ENCODE measurements around the gene AGRN.
"Not testable (repeated sequence)": the region's sequence is repeated elsewhere in the genome, so short reads cannot be mapped to it uniquely, and the experiment has no call there.

Gene AGRN

DNA sequence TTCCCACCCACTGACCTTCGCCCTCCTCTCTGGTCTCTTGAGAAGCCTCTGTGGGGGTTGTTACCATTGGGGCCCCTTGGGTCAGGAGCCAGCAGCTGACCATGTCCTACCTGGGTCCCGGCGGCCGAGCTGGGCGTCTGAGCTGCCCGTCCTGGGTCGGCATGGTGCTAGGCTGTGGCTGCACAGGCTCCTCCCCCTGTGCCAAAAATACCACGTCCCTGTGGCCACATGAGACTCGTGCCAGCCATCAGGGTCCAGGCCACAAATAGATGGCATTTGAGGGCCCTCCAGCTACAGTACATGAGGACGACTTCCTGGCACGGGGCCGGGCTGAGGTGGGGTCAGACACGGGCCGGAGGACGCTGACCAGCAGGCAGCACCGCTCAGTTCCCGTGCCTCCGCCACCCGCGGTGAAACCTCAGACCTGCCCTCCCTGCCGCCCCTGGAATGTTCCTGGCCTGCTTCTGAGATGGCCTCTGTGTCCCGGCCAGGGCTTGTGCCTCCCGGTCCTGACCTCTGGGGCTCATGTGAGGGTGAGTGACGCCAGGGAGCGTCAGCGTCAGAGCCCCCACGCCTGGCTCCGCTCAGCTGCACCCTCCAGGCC is 37.9 kb upstream of the AGRN start, which contains the start of gene PERM1:
PERM1 (minus strand) TSS at position 139 of the 604 bp plus-strand sequence. CDS start 1,064 bp downstream, outside the sequence.
- no peak for DNase-seq

DNA sequence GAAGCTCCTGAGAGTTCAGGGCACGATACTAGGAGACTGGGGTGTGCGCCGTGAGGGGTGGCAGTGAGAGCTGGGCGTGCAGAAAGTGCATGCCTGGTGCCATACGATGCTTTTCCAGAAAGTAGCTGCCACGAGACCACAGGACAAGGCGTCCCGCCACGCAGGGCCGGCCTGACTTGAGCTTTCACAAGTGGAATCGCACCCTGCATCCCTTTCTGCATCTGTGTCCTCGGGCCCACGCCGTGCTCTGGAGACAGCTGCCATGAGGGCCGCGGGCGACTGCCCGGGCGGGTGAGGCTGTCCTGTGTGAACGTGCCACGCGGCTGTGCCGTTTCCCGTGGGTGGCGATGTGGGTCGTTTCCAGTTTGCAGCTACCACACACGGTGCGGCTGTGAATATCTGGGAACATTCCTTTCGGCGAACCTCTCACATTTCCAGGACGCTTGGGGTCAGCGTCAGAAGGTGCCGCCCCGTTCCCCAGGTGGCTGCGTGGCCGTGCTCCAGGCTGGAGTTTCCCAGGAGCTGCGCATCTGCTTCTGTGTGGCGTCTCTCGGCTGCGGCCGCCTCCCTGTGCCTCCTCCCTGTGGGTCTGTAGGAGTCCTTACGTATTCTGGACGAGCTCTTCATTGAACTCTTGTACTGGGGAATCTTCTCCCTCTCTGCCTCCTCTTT is 37.0 kb upstream of the AGRN start:
- peak in 1 of 3 experiments; percentile 6 for DNase-seq

DNA sequence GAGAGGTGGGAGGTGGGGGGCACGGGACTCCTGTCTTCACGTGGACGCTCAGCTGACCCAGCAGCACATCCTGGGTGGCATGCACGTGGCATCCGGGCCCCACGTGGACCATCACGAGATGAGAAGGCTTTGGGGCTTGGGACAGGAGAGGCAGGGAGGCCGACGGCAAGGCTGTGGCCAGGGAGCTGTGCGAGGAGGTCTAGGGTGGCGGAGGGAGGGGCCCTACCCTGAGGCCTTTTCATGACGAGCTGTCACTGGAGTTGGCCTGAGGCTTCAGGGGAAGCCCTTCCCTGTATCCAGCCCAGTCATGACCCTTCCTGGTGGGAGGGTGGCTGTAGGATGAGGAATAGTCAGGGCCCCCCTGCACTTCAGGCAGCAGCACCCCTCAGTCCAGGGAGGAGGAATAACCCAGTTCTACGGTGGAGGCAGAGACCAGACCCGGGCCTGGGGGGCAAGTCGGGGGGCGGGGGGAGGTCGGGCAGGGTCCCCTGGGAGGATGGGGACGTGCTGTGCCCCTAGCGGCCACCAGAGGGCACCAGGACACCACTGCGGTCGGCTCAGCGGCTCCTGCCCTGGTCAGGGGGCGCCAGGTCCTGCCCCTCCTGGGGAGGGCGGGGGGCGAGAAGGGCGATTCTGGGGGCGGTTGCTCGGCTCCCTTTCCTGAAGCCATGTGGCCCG is 36.0 kb upstream of the AGRN start:
- DNase-seq, result peak; percentile 7 to 46 (median 39)

DNA sequence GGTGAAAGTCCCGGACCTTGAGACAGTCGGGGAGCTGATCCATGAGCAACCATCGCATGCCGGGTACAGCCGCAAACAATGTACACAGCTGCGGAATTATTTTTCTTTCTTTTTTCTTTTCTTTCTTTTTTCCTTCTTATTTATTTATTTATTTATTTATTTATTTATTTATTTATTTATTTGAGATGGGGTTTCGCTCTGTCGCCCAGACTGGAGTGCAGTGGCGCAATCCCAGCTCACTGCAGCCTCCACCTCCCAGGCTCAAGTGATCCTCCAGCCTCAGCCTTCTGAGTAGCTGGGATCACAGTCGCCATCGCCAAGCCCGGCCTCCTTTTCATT is 35.5 kb upstream of the AGRN start:
- DNase-seq, result no peak

DNA sequence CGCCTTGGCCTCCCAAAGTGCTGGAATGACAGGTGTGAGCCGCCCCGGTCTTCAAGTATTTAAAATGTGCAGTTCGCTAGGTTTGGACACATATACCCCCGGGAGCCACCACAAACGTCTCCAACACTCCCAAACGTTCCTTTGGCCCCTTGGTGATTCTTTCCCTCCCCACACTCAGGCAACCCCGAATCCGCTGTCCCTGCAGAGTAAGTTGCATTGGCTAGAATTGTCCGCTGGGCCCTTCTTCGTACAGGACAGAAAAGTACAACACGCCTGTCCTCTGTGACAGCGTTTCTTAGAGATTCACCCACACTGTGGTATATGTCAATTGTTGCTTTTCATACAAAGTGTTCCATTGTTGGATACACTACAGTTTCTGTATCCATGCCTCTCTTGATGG is 34.8 kb upstream of the AGRN start:
- no peak for DNase-seq

DNA sequence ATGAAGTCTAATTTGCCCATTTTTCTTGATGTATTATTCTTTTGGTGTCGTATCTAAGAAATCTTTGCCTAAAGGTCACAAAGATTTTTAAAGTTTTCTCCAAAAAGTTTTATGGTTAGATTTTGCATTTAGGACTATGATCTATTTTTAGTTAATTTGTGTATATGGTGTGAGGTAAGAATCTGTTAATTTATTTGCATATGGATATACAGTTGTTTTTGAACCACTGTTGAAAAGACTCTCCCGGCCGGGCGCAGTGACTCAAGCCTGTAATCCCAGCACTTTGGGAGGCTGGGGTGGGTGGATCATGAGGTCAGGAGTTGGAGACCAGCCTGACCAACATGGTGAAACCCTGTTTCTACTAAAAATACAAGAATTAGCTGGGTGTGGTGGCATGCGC is 31.9 kb upstream of the AGRN start:
- DNase-seq, result not testable (repeated sequence)

DNA sequence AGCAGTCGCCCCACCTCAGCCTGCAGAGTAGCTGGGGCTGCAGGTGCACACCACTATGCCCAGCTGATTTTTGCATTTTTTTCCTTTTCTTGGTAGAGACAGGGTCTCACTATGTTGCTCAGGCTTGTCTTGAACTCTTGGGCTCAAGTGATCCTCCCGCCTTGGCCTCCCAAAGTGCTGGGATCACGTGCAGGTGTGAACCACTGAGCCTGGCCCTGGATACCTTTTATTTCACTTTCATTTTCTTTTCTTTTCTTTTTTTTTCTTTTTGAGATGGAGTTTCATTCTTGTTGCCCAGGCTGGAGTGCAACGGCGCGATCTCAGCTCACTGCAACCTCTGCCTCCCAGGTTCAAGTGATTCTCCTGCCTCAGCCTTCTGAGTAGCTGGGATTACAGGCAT is 28.6 kb upstream of the AGRN start:
- DNase-seq, result not testable (repeated sequence)

DNA sequence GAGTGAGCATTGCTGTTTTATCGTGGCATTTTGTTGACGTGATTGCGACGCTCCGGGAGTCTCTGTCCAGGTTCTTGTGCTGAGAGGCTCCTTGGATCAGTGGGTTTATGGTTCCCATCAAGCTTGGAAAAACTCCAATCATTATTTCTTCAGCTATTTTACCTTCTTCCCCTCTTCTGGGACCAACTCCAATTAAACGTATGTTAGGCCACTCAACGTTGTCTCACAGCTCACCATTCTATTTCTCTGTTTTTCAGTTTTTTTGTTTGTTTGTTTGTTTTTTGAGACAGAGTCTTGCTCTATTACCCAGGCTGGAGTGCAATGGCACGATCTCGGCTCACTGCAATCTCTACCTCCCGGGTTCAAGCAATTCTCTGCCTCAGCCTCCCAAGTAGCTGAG is 28.0 kb upstream of the AGRN start:
- no peak for DNase-seq

DNA sequence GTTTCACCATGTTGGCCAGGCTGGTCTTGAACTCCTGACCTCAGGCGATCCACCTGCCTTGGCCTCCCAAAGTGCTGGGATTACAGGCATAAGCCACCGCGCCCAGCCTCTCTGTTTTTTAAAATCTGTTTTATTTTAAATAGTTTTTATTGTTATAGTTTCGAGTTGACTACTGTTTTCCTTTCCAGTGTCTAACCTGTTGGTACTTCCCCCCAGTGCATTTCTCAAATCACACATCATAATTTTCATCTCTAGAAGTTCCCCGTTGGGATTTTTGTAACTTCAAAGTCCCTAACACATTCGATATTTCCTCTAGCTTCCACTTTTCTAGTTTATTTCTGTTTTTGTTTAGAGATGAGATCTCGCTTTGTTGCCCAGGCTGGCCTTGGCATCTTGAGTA is 27.6 kb upstream of the AGRN start:
- DNase-seq, result no peak

DNA sequence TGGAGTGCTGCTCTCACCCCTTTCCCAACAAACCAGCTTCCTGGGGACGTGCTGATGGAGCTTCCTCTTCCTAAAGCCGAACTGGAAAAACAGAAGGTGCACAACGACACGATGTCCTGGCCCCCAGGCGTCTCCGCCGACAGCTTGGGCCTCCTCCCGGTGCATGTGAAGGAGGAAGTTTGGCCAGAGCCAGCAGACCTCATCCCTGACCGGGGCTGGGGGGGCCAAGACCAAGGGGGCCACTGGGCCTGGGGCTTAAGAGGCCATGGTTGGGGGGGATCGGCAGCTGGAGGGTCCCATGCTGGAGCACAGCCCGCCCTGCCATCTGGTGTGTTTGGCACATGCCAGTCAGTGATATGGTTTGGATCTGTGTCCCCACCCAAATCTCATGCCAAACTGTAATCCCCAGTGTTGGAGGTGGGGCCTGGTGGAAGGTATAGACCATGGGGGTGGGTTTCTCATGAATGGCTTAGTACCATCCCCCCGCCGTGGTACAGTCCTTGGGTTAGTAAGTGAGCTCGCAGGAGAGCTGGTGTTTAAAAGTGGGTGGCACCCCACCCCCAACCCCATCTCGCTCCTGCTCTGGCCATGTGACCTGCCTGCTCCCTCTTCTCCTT is 26.4 kb upstream of the AGRN start:
- no peak for DNase-seq

DNA sequence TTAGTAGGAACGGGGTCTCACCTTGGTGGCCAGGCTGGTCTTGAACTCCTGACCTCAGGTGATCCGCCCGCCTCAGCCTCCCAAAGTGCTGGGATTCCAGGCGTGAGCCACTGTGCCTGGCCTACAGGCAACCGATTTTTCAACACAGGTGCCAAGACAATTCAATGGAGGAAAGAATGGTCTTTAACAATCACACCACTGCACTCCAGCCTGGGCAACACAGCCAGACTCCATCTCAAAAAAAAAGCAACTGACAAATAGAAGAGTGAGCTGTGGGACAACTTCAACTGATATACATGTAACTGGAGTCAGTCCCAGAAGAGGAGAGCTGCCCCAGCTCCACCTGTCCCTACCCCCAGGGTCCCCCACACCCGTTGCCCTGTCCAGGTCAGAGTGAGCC is 25.4 kb upstream of the AGRN start:
- not testable (repeated sequence) for DNase-seq

DNA sequence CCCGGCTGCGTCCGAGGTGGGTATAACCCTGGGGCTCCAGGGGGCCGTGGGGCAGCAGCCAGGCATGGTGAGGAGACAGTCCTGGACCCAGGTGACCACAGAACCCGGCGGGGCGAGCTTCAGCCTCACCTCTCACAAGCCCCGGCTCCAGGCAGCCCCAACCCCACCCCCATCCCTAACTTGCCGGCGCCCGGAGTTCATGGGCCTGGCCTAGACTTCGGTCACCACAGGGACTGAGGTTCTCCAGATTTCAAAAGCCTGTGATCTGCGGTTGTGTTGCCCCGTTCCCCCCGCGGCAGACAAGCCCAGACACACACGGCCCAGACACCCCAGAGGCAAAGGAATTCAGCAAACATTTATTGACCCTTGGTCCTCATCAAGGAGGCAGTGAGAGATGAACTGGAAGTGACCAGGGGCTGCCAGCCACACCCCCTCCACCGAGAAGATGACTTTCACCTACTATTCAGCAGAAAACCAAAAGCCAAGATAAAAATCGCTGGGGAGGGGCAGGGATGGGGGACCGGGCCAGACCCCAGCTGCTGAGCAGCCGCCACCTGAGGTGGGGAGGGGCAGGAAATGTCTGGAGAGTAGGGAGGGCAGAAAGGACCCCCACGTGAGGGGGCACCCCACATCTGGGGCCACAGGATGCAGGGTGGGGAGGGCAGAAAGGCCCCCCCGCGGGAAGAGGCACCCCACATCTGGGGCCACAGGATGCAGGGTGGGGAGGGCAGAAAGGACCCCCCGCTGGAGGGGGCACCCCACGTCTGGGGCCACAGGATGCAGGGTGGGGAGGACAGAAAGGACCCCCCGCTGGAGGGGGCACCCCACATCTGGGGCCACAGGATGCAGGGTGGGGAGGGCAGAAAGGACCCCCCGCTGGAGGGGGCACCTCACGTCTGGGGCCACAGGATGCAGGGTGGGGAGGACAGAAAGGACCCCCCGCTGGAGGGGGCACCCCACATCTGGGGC is 24.0 kb upstream of the AGRN start:
- no peak for DNase-seq

DNA sequence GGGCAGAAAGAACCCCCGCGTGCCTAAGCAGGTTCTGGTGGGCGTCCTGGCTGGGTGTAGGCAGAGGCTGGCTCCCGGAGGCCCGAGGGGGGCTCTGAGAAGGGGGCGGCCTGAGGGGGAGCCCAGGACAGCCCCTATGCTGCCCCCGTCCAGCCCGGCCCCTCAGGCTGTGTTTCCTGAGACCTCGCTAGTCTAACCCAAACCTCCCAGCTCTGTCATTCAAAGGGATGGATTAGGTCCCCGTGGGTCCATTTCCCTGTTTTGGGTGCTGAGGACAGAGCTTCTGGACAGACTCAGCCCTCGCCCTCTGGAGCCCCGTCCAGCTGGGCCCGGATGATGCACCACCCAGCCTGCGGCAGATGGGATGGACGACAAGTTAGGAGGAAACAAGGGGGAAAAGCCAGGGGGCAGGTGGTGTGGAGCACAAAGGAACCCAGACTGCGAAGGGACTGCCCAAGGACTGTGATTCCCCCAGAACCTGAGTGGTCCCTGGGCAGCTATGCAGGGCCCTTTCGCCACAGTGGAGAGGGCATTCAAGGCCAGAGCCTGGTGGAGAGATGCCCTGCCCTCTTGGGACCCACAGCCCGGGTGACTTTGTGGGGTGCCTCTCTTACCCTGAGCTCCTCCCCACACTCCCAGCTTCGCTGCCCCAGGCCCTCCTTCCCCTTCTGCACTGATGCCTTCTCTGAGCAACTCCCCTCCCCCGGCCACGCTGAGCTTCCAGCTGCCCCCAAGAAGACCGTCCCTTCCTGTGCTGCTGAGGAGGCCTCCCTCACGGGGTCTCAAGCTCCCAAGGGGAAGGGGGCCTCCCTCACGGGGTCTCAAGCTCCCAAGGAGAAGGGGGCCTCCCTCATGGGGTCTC is 22.8 kb upstream of the AGRN start:
- DNase-seq, result no peak

DNA sequence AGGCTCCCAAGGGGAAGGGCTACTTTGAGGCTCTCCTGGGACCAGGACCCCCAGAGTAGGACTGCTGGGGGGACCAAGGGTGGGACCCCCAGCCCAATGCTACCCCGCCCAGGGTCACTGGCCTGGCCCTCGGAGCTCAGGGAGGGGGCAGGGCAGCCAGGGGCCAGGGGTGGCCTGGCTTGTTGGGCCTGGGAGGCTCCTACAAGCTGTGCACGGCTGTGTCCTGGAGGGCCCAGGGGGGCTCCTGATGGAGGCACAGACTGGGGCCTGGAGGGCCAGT is 22.3 kb upstream of the AGRN start:
- DNase-seq, result no peak

DNA sequence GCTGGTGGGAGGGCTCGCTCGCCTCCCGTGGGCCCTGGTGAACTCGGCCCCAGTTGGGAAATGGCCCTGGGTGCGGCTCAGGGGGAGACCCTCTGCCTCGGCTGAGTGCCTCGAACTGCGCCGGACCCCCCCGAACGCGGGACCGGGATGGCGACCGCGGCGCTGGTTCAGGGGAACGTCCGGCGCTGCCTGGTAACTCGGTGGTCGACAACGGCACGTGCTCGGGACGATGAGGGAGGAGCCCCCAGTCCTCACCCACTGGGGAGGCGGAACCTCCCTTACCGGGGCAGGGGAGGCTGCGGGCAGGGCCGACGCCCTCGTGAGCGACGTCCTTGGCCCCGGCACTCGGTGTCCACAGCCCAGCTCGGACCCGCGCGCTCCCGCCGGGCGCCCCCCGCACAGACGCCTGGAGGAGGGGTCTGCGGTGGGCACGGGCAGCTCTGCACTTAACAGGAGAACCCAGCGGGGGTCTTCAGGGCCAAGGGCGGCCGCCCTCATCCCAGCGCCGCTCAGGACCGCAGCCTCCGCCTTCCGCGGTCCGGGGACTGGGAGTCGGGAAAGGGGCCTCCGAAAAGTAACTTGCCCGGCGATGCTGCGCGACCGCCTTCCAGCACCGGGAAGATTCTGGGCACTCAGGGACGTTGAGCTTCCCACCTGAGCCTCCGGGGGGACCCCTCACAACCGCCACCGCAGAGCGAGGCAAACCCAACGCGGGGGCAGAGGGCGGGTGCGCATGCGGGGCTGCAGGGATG is 21.8 kb upstream of the AGRN start:
- no peak for DNase-seq

DNA sequence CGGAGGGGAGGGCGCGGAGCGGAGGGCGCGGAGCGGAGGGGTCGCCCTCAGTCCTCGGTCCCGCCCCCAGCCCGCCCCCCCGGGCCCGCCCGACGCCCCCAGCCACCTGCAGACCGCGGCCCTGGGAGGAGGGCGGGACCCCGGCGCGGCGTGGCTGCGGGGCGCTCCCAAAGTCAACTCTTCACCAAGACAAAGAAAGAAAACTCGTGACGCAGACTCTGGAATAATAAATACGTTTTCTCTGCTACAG is 21.2 kb upstream of the AGRN start:
- DNase-seq, result peak in 2 of 3 experiments; percentile 57 to 73

DNA sequence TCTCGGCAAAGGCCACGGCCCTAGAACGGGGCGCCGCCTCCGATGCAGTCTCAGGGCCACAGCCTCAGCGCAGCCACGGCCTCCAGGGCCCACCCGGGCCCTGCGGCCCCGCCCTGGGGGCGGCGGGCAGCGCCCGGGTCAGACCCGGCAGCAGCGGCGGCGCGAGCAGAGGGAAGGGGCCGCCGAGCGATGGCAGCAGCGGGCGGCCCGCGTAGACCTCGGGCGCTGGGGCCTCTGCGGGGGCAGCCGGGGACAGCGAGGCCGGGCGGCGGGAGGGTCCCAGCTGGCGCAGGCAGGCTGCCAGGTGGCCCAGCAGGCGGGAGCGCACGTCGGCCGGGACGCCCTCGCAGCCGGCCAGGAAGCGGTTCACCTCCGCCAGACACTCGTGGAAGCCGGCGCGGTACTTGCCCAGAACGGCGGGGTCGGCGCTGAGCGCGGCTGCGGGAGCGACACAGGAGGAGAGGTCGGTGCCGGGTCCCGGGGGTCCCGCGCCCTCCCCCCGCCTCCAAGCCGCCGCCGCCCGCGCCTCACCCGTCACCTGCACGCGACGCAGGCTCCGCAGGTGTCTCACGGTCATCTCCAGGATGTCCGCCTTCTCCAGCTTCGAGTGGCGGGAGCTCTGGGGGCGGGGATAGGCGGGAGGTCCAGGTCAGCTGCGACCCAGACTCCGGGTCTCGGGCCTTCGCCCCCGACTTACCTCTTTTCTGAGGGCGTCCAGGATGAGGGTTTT is 20.8 kb upstream of the AGRN start:
- DNase-seq, result peak in 2 of 3 experiments; percentile 60 to 67

DNA sequence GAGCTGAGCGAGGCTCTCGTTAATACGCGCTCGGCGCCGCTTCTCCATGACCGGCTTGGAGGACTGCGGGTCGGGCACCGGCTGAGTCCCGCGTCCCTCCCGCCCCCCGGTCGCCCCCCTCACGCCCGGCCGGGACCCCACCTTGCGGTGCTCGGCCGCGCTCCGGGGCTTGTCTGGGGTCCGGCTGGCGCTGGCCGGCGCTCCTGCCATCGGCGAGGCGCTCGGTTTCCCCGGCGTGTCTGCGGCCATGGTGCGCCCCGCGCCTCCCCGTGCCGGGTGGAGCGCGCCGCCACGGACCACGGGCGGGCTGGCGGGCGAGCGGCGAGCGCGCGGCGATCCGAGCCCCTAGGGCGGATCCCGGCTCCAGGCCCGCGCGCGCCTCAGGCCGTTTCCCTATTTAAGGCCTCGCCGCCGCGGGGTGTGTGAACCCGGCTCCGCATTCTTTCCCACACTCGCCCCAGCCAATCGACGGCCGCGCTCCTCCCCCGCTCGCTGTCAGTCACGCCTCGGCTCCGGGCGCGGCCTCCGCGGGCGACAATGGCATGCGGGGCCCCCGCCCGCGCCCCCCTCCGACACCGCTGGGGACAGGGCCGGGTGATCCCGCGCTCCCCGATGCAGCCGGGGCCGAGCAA is 20.1 kb upstream of the AGRN start, which contains the start of gene HES4:
HES4 (minus strand) TSS at position 373 of the 632 bp plus-strand sequence; CDS start at position 249, 124 bp downstream.
- DNase-seq, result peak; percentile 48 to 87 (median 87)

DNA sequence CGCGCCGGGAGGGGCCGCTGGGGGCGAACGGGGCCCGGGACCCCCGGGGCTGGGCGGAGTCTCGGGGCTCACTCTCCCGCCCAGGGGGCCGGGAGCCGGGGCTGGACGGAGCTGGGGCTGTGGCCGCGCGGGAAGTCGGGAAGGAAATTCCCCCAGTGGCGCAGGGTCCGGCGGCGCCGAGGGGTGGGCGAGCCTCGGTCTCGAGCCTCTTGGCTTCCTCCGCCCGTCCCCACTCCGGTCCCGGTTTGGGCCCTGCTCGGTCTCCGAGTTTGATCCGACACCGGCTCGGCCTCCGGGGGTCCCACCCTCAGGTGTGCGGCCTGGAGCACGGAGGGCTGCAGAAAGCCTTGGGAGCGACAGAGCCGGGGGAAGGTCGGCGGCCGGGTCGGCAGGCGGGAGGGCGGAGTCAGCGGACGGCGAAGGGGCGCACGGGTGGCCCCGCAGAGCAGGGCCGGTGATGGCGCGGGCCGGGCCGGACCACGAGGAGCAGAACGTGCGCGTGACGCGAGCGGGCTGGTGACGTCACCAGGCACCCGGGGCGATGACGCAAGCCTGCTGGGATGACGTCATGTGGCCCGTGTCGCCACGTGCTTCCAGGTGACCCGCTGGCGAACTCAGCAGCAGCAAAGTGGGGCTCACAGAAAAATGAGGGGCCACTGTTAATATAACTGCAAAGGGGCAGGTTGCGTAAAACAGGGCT is 19.4 kb upstream of the AGRN start:
- peak in 2 of 3 experiments; percentile 82 to 87 for DNase-seq
